Measurements from ENCODE around the gene HS3ST2.
"Not testable (repeated sequence)": the region's sequence is repeated elsewhere in the genome, so short reads cannot be mapped to it uniquely, and the experiment has no call there.

Gene HS3ST2

GRCh38 chr16:22813223-22813947 is 577 bp upstream of the HS3ST2 start:
- no peak for DNase-seq (ENCODE audit: low spot score)

GRCh38 chr16:22814711-22815105 is 746 bp downstream of the HS3ST2 start:
- DNase-seq (ENCODE audit: low spot score): no peak

- DNase-seq (ENCODE audit: low spot score): no peak
These were observed 1.9 kb downstream of the HS3ST2 start for GRCh38 chr16:22815863-22816262.

- peak; percentile 3 for DNase-seq (ENCODE audit: low spot score)
These were observed 2.5 kb downstream of the HS3ST2 start for GRCh38 chr16:22816475-22816874.

- not testable (repeated sequence) for DNase-seq (ENCODE audit: low spot score)
These were observed 4.8 kb downstream of the HS3ST2 start for GRCh38 chr16:22818736-22819135.

GRCh38 chr16:22838681-22839080 is 24.7 kb downstream of the HS3ST2 start:
- DNase-seq (ENCODE audit: low spot score): no peak

GRCh38 chr16:22842031-22842430 is 28.1 kb downstream of the HS3ST2 start:
- DNase-seq (ENCODE audit: low spot score): not testable (repeated sequence)

- DNase-seq (ENCODE audit: low spot score): no peak
These were observed 29.2 kb downstream of the HS3ST2 start for GRCh38 chr16:22843122-22843521.

- DNase-seq (ENCODE audit: low spot score): no peak
These were observed 29.9 kb downstream of the HS3ST2 start for GRCh38 chr16:22843856-22844255.

- no peak for DNase-seq (ENCODE audit: low spot score)
These were observed 30.5 kb downstream of the HS3ST2 start for GRCh38 chr16:22844416-22844815.

- no peak for DNase-seq (ENCODE audit: low spot score)
These were observed 33.1 kb downstream of the HS3ST2 start for GRCh38 chr16:22847100-22847499.

- no peak for DNase-seq (ENCODE audit: low spot score)
These were observed 33.7 kb downstream of the HS3ST2 start for GRCh38 chr16:22847690-22848089.

- no peak for DNase-seq (ENCODE audit: low spot score)
These were observed 34.5 kb downstream of the HS3ST2 start for GRCh38 chr16:22848451-22848850.

GRCh38 chr16:22849517-22849916 is 35.6 kb downstream of the HS3ST2 start:
- no peak for DNase-seq (ENCODE audit: low spot score)

- DNase-seq (ENCODE audit: low spot score): no peak
These were observed 41.3 kb downstream of the HS3ST2 start for GRCh38 chr16:22855231-22855630.

- DNase-seq (ENCODE audit: low spot score): no peak
These were observed 43.5 kb downstream of the HS3ST2 start for GRCh38 chr16:22857296-22858025.

- no peak for DNase-seq (ENCODE audit: low spot score)
These were observed 46.0 kb downstream of the HS3ST2 start for GRCh38 chr16:22859925-22860324.

- no peak for DNase-seq (ENCODE audit: low spot score)
These were observed 47.6 kb downstream of the HS3ST2 start for GRCh38 chr16:22861580-22861979.

GRCh38 chr16:22862046-22862445 is 48.1 kb downstream of the HS3ST2 start:
- no peak for DNase-seq (ENCODE audit: low spot score)

GRCh38 chr16:22864375-22864774 is 50.4 kb downstream of the HS3ST2 start:
- no peak for DNase-seq (ENCODE audit: low spot score)

- no peak for DNase-seq (ENCODE audit: low spot score)
These were observed 54.7 kb downstream of the HS3ST2 start for GRCh38 chr16:22868593-22869224.

- no peak for DNase-seq (ENCODE audit: low spot score)
These were observed 57.9 kb downstream of the HS3ST2 start for GRCh38 chr16:22871861-22872260.

GRCh38 chr16:22874394-22874793 is 60.4 kb downstream of the HS3ST2 start:
- DNase-seq (ENCODE audit: low spot score): no peak
